ENCODE results near the gene AKT2.

DNA sequence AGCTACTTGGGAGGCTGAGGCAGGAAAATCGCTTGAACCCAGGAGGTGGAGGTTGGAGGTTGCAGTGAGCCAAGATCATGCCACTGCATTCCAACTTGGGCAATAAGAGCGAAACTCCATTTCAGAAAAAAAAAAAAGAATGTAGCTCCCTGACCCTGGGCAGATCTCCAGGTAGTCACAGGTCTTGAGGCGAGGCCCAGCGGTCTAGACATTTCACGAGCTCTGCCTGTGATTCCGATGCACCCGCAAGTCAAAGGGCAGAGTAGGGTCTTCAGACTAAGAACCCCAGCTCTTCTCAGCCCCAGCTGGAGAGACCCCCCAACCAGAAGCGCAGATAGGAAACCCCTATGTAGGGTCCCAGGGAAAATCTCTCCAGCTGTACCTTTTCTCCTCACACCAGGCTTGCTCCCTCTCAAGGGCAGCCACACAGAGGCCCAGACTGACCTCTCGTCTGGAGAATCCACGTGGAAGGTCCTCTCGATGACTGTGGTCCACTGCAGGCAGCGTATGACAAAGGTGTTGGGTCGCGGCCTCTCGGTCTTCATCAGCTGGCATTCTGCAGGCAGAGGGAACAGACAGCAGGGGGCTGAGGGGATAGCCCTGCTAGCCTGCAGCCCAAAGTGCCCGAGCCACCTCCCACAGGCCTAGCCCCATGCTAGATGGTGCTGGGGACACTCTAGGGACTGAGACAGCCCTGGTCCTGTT, 30.3 kb downstream of the AKT2 start:
- TF ChIP-seq CTCF (IDR thresholded peaks at IDR 0.05; ENCODE audit: low read length) (no peak), EZH2 (optimal IDR thresholded peaks at IDR 0.05; ENCODE audit: low read depth, low read length) (no peak)

Measured in MM.1S (cell line).